Measurements from ENCODE around the gene SPATA16. TPM values are rescaled to one million over a fixed set of nuclear protein-coding genes. Genes with fewer than 3 reads are reported as not detected.

Gene SPATA16
- total and polyA plus RNA-seq, 8 donors: not detected

DNA sequence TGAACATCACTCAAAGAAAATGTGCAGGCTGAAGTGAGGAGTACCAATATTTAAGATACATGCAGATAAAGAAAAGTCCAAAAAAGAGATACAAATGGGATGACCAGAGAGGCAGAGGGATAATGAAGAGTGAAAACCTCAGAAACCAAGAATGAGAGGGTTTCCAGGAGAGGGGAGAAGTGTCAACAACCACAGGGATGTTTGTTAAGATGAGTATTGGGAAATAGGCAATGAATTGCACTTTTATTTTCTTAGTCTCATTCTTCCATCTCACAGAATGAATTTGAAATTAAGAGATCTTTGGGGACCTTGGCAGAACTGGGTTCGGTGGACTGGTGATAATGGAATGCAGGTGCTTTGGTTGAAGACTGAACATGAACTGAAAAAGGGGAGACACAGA lies 288.0 kb downstream of the SPATA16 start:
- H3K27ac ChIP-seq: no peak overlapping the region

GRCh38 chr3:172848910-172849309 lies 292.1 kb downstream of the SPATA16 start:
- H3K4me3 ChIP-seq: no peak overlapping the region
- no peaks in the 10 kb centered on the region for H3K9me3 ChIP-seq
- DNase-seq: no peak
- TF ChIP-seq CTCF (IDR thresholded peaks at IDR 0.05): no peak
- no peak overlapping the region for H3K27ac ChIP-seq
- H3K4me1 ChIP-seq: peaks cover 0 to 4% of the 10 kb centered on the region in 2 donors
- ATAC-seq: no peak
- H3K27me3 ChIP-seq: no peaks in the 10 kb centered on the region
- intact Hi-C loops (cut with DNase I): no loop called here
- H3K36me3 ChIP-seq: no peaks in the 10 kb centered on the region

More for the DNA sequence above, 288.0 kb downstream of the SPATA16 start:
- no peak overlapping the region for H3K4me3 ChIP-seq
- TF ChIP-seq CTCF (IDR thresholded peaks at IDR 0.05): no peak
- no peaks in the 10 kb centered on the region for H3K27me3 ChIP-seq
- H3K36me3 ChIP-seq: no peaks in the 10 kb centered on the region
- H3K9me3 ChIP-seq: no peaks in the 10 kb centered on the region
- DNase-seq (no peak), ATAC-seq (no peak)
- H3K4me1 ChIP-seq: peaks cover 3 to 7% of the 10 kb centered on the region in 2 donors
- intact Hi-C loops (cut with DNase I): no loop called here

- no peak overlapping the region for H3K4me3 ChIP-seq
- H3K27me3 ChIP-seq: no peaks in the 10 kb centered on the region
- H3K4me1 ChIP-seq: no peaks in the 10 kb centered on the region
- intact Hi-C loops (cut with DNase I): no loop called here
- no peaks in the 10 kb centered on the region for H3K36me3 ChIP-seq
- ATAC-seq (no peak), DNase-seq (no peak)
- no peaks in the 10 kb centered on the region for H3K9me3 ChIP-seq
- TF ChIP-seq CTCF (IDR thresholded peaks at IDR 0.05): no peak
- no peak overlapping the region for H3K27ac ChIP-seq
Measured at GRCh38 chr3:172847292-172847691, 293.7 kb downstream of the SPATA16 start.

GRCh38 chr3:172846706-172847105 lies 294.3 kb downstream of the SPATA16 start:
- Histone ChIP-seq H3K36me3 (no peaks in the 10 kb centered on the region), H3K4me1 (no peaks in the 10 kb centered on the region), H3K9me3 (no peaks in the 10 kb centered on the region), H3K27ac (no peak overlapping the region), H3K27me3 (no peaks in the 10 kb centered on the region), H3K4me3 (no peak overlapping the region)
- no peak for ATAC-seq
- no peak for DNase-seq
- intact Hi-C loops (cut with DNase I): no loop called here
- no peak for TF ChIP-seq CTCF (IDR thresholded peaks at IDR 0.05)

- no peaks in the 10 kb centered on the region for H3K36me3 ChIP-seq
- no peak for TF ChIP-seq CTCF (IDR thresholded peaks at IDR 0.05)
- no peaks in the 10 kb centered on the region for H3K27me3 ChIP-seq
- intact Hi-C loops (cut with DNase I): no loop called here
- no peaks in the 10 kb centered on the region for H3K4me1 ChIP-seq
- H3K9me3 ChIP-seq: no peaks in the 10 kb centered on the region
- no peak overlapping the region for H3K4me3 ChIP-seq
- DNase-seq: no peak
- ATAC-seq: no peak
- no peak overlapping the region for H3K27ac ChIP-seq
Measured at GRCh38 chr3:172846103-172846561, 294.9 kb downstream of the SPATA16 start.
